Left lung (tissue), 10 donors: ENCODE measurements around the gene PRDM10. TPM values are rescaled to one million over a fixed set of nuclear protein-coding genes. Genes with fewer than 3 reads are reported as not detected.

Experiments used
- ATAC-seq: fragments of 200-7000 bp; cut with Tn5 transposase; one replicate; pipeline ENCODE4 v1.9.1; 2020; ENCODE audit warnings: moderate library complexity
- DNase-seq, 4 donors: peaks; one replicate each; pipeline ENCODE4 v3.0.0-alpha.2; 2013 to 2020
- H3K27ac ChIP-seq, 2 donors: fragments of 200-600 bp; sonication (generic) in 1 of 2; one replicate each; pipeline versions ENCODE4 v1.5.0 to v1.8.0; 2020 to 2021
- H3K27me3 ChIP-seq, 2 donors: fragments of 200-600 bp; sonication (generic) in 1 of 2; one replicate each; pipeline versions ENCODE4 v1.5.0 to v1.8.0; 2020 to 2021
- H3K36me3 ChIP-seq, 2 donors: fragments of 200-600 bp; sonication (generic) in 1 of 2; one replicate each; pipeline versions ENCODE4 v1.5.0 to v1.8.0; 2020 to 2021
- H3K4me1 ChIP-seq, 2 donors: fragments of 200-600 bp; one replicate each; pipeline ENCODE4 v1.8.0; 2021
- H3K4me3 ChIP-seq, 2 donors: fragments of 200-600 bp; sonication (generic) in 1 of 2; one replicate each; pipeline versions ENCODE4 v1.5.0 to v1.8.0; 2020 to 2021; ENCODE audit warnings: mild to moderate bottlenecking in 1 of 2
- H3K9me3 ChIP-seq, 2 donors: fragments of 200-600 bp; sonication (generic) in 1 of 2; one replicate each; pipeline versions ENCODE4 v1.5.0 to v1.8.0; 2020 to 2021
- intact Hi-C, 2 donors: fragments of 100-400 bp; cut with DNase I; formaldehyde crosslinking; loops; one replicate each; pipeline versions ENCODE4 v1.11.2 to v1.14.2; 2022
- polyA plus RNA-seq, 6 donors: library from polyadenylated mRNA; unstranded; fragments of 120-200 nt; gene quantifications; one replicate each; pipeline ENCODE4 v1.2.1, GENCODE V29; 2013; ENCODE audit not compliant: insufficient read length in 6 of 6
- total RNA-seq, 2 donors: library from RNA; stranded (reverse); fragmentation: NEBNext Ultra II Directional; extraction: Animal tissue kit (Norgen Biotek cat#: 25700); gene quantifications; one replicate each; pipeline ENCODE4 v1.2.1, GENCODE V29; 2021
- TF ChIP-seq, protein P1 (sequence below), 2 donors: fragments of 200-600 bp; sonication (generic) in 1 of 2; IDR thresholded peaks; one replicate each; pipeline versions ENCODE4 v1.5.0 to v1.8.0; 2021; ENCODE audit warnings: antibody characterized with exemption in 2 of 2
- donor health status: DM: no; HTN: yes; CAD: no.
- donor health status: DM: no; HTN: no; CAD: no.

The PRDM10 gene
- total and polyA plus RNA-seq, 8 donors: 8.0 to 15.9 (median 10.6) TPM

DNA sequence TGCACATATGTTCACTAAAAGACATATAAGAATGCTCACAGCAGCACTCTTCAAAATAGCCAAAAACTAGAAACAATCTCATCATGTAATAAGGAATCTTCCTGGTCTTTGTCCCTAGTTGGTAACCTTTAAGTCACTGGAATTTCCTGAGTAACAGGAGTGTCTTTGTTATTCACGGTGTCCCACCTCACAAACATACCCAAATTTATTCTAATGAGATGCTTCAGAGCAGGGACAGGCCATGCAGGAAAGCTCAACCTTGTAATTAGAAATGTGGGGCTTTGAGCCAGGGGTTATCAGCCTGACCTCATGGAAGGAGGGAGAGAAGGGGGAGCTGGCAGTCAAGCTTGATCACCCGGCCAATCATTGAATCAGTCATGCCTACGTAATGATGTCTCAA lies 66.9 kb downstream of the PRDM10 start:
- intact Hi-C loops: no loop called here
- Histone ChIP-seq H3K27ac (no peak overlapping the region), H3K36me3 (peaks cover 0 to 21% of the 10 kb centered on the region in 2 donors), H3K27me3 (no peaks in the 10 kb centered on the region), H3K9me3 (no peaks in the 10 kb centered on the region), H3K4me3 (no peak overlapping the region), H3K4me1 (peaks cover 0 to 6% of the 10 kb centered on the region in 2 donors)
- ATAC-seq (no peak), DNase-seq (no peak)
- TF ChIP-seq, protein P1, sequence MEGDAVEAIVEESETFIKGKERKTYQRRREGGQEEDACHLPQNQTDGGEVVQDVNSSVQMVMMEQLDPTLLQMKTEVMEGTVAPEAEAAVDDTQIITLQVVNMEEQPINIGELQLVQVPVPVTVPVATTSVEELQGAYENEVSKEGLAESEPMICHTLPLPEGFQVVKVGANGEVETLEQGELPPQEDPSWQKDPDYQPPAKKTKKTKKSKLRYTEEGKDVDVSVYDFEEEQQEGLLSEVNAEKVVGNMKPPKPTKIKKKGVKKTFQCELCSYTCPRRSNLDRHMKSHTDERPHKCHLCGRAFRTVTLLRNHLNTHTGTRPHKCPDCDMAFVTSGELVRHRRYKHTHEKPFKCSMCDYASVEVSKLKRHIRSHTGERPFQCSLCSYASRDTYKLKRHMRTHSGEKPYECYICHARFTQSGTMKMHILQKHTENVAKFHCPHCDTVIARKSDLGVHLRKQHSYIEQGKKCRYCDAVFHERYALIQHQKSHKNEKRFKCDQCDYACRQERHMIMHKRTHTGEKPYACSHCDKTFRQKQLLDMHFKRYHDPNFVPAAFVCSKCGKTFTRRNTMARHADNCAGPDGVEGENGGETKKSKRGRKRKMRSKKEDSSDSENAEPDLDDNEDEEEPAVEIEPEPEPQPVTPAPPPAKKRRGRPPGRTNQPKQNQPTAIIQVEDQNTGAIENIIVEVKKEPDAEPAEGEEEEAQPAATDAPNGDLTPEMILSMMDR (IDR thresholded peaks at IDR 0.05): no peak

DNA sequence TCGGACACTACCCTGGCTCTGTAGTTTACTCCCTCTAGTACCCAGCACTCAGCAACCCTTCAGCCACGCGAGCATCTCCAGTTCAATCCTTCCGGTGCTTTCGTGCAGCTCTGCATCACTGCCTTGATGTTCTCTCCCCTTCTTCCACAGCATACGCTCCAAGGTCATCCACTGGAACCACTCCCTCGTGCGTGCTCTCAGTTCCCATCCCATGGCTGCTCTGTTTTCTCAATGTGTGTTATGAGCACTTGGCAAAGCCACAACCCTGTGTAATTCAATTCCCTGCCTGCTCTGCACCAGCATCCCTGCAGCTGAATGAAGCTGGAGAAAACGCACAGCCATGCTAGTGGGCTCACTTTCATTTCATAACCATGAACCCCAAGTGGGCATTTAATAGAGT lies 68.7 kb downstream of the PRDM10 start:
- Histone ChIP-seq H3K4me3 (no peak overlapping the region), H3K4me1 (peaks cover 0 to 22% of the 10 kb centered on the region in 2 donors), H3K27ac (no peak overlapping the region), H3K36me3 (peaks cover 0 to 23% of the 10 kb centered on the region in 2 donors), H3K9me3 (no peaks in the 10 kb centered on the region), H3K27me3 (no peaks in the 10 kb centered on the region)
- TF ChIP-seq, protein P1 (IDR thresholded peaks at IDR 0.05): no peak
- no peak for ATAC-seq
- no peak for DNase-seq
- intact Hi-C loops: no loop called here

DNA sequence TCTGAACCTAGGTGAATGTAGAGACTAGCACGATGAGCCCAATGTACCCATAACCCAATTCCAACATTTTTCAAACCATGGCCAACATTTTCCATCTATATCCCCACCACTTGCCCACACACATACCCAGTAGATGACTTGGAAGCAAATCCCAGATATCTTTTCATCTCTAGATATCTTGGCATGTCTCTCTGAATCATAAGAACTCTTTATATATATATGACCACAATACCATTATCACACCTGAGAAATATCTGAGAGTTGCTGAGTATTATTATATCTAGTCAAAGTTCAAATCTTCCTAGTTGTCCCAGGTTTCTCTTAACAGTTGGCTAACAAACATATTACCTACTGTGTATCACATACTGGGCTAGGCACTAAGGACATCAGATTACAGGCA lies 69.4 kb downstream of the PRDM10 start:
- no peaks in the 10 kb centered on the region for H3K27me3 ChIP-seq
- DNase-seq (no peak), ATAC-seq (no peak)
- no peaks in the 10 kb centered on the region for H3K9me3 ChIP-seq
- H3K36me3 ChIP-seq: peaks cover 0 to 28% of the 10 kb centered on the region in 2 donors
- no peak overlapping the region for H3K4me3 ChIP-seq
- TF ChIP-seq, protein P1 (IDR thresholded peaks at IDR 0.05): no peak
- H3K4me1 ChIP-seq: peaks cover 0 to 22% of the 10 kb centered on the region in 2 donors
- intact Hi-C loops: no loop called here
- no peak overlapping the region for H3K27ac ChIP-seq

DNA sequence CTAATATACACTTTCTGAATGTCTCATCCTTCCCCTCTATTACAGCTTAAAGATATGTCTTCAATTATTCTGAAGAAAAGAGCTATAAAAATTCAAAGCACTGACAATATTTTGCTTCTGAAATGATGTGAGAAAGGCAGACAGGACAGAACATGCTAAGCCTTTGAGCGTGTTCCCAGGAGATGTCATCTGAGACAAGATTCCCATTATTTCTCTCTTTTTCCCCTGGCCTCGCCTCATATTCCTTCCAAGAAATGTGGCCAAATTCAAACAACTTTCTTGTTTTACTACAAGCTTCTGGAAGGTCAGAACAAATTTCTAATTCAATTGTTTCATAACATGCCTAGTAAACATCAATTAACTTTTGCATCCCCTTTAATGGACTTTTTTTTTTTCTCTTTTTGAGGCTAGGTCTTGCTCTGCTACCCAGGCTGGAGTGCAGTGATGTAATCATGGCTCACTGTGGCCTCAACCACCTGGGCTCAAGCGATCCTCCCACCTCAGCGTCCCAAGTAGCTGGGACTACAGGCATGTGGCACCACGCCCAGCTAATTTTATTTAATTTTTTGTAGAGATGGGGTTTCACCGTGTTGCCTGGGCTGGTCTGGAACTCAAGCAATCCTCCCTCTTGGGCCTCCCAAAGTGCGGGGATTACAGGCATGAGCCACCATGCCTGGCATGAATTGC lies 70.1 kb downstream of the PRDM10 start:
- TF ChIP-seq, protein P1 (IDR thresholded peaks at IDR 0.05): no peak
- DNase-seq: no peak
- H3K4me3 ChIP-seq: no peak overlapping the region
- no peaks in the 10 kb centered on the region for H3K9me3 ChIP-seq
- H3K4me1 ChIP-seq: peaks cover 0 to 22% of the 10 kb centered on the region in 2 donors
- ATAC-seq: no peak
- H3K36me3 ChIP-seq: peaks cover 0 to 31% of the 10 kb centered on the region in 2 donors
- H3K27ac ChIP-seq: no peak overlapping the region
- intact Hi-C loops: no loop called here
- no peaks in the 10 kb centered on the region for H3K27me3 ChIP-seq

DNA sequence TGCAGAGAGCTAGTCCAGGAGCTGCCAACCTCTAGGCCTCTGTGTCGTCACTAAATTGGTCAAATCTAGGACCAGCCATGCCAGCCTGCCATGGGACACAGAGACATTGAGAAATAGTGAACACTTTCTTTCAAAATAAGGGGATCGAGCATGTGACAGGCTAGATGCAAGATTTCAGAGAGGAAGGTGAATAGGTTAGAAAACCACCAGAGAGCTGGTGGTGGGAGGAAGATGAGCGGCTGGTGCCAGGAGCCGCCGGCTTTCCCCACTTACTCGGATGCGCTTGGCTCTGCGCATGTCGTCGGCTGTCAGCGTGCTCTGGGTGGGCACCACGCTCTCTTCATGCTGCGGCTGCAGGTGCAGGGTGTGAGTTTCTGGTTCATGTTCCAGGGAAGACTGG lies 71.9 kb downstream of the PRDM10 start:
- Histone ChIP-seq H3K27me3 (no peaks in the 10 kb centered on the region), H3K4me1 (peaks cover 0 to 22% of the 10 kb centered on the region in 2 donors), H3K27ac (peak overlapping the region in 1 of 2 donors; percentile 37), H3K9me3 (no peaks in the 10 kb centered on the region), H3K4me3 (no peak overlapping the region), H3K36me3 (peaks cover 0 to 31% of the 10 kb centered on the region in 2 donors)
- DNase-seq: no peak
- ATAC-seq: no peak
- TF ChIP-seq, protein P1 (IDR thresholded peaks at IDR 0.05): no peak
- intact Hi-C loops: no loop called here
